ENCODE data around the gene ZBTB39. TPM values are rescaled to one million over a fixed set of nuclear protein-coding genes. Genes with fewer than 3 reads are reported as not detected.

Gene ZBTB39
- total and polyA plus RNA-seq, 2 experiments from 2014 or later: 1.8 to 6.4 TPM

GRCh38 chr12:56951582-56952339 is 54.6 kb downstream of the ZBTB39 start:
- no peaks in the 10 kb centered on the region for H3K79me2 ChIP-seq
- WGBS (ENCODE audit: low lambda C conversion rate, missing lambda C conversion rate): 90% methylated on average over 11 of the region's 11 CpGs
- no peaks in the 10 kb centered on the region for H3K9me3 ChIP-seq (ENCODE audit: low read depth)
- no peaks in the 10 kb centered on the region for H4K20me1 ChIP-seq (ENCODE audit: insufficient read depth, poor library complexity, severe bottlenecking)
- no peak for DNase-seq (ENCODE audit: low spot score)
- H3K9me2 ChIP-seq (replicated peaks; ENCODE audit: insufficient read depth): no peaks in the 10 kb centered on the region
- no peak overlapping the region for H3K4me3 ChIP-seq
- no peak overlapping the region for H3K4me2 ChIP-seq
- H3K27ac ChIP-seq: no peak overlapping the region
- H2AFZ ChIP-seq: no peak overlapping the region
- no peaks in the 10 kb centered on the region for H3K27me3 ChIP-seq
- TF ChIP-seq EZH2phosphoT487 (IDR thresholded peaks at IDR 0.05; ENCODE audit: low read depth, severe bottlenecking, unreplicated experiment): no peak
- TF ChIP-seq EZH2 (IDR thresholded peaks at IDR 0.05; ENCODE audit: borderline replicate concordance): no peak
- TF ChIP-seq CTCF (IDR thresholded peaks at IDR 0.05; ENCODE audit: poor library complexity): no peak
- no peaks in the 10 kb centered on the region for H3K4me1 ChIP-seq (ENCODE audit: insufficient read depth)
- no peaks in the 10 kb centered on the region for H3K36me3 ChIP-seq (replicated peaks; ENCODE audit: insufficient read depth, low read depth)

GRCh38 chr12:56948881-56949280 is 57.5 kb downstream of the ZBTB39 start:
- H3K27ac ChIP-seq: no peak overlapping the region
- no peaks in the 10 kb centered on the region for H3K4me1 ChIP-seq (ENCODE audit: insufficient read depth)
- TF ChIP-seq EZH2 (IDR thresholded peaks at IDR 0.05; ENCODE audit: borderline replicate concordance): no peak
- no peak for TF ChIP-seq CTCF (IDR thresholded peaks at IDR 0.05; ENCODE audit: poor library complexity)
- TF ChIP-seq EZH2phosphoT487 (IDR thresholded peaks at IDR 0.05; ENCODE audit: low read depth, severe bottlenecking, unreplicated experiment): no peak
- no peak for DNase-seq (ENCODE audit: low spot score)
- H3K27me3 ChIP-seq: no peaks in the 10 kb centered on the region
- no peak overlapping the region for H3K4me2 ChIP-seq
- H4K20me1 ChIP-seq (ENCODE audit: insufficient read depth, poor library complexity, severe bottlenecking): no peaks in the 10 kb centered on the region
- no peaks in the 10 kb centered on the region for H3K9me2 ChIP-seq (replicated peaks; ENCODE audit: insufficient read depth)
- no peaks in the 10 kb centered on the region for H3K36me3 ChIP-seq (replicated peaks; ENCODE audit: insufficient read depth, low read depth)
- WGBS (ENCODE audit: low lambda C conversion rate, missing lambda C conversion rate): 93% methylated on average over 2 of the region's 2 CpGs
- H3K79me2 ChIP-seq: no peaks in the 10 kb centered on the region
- H3K4me3 ChIP-seq: no peak overlapping the region
- peaks cover 1% of the 10 kb centered on the region for H3K9me3 ChIP-seq (ENCODE audit: low read depth)
- no peak overlapping the region for H2AFZ ChIP-seq

Other genes starting within 250 kb of the ZBTB39 start
- 2.7 and 3.4 TPM in 2 replicates for gene HSD17B6, start 243.2 kb downstream of the ZBTB39 start, total RNA-seq
- gene HSD17B6, start 243.2 kb downstream of the ZBTB39 start, polyA plus RNA-seq: 1.1 and 3.0 TPM in 2 replicates
- not detected in 2 replicates for gene SDR9C7, start 72.1 kb downstream of the ZBTB39 start, total RNA-seq
- gene SDR9C7, start 72.1 kb downstream of the ZBTB39 start, polyA plus RNA-seq: not detected in 2 replicates
- 1.7 TPM in 2 replicates for gene RDH16, start 48.9 kb downstream of the ZBTB39 start, total RNA-seq
- gene RDH16, start 48.9 kb downstream of the ZBTB39 start, polyA plus RNA-seq: 0.58 and 0.64 TPM in 2 replicates
- gene TAC3, start 10.0 kb upstream of the ZBTB39 start, total RNA-seq: 13.0 and 18.1 TPM in 2 replicates
- 113 and 167 TPM in 2 replicates for gene TAC3, start 10.0 kb upstream of the ZBTB39 start, polyA plus RNA-seq
- 28.3 and 29.2 TPM in 2 replicates for gene MYO1A, start 43.6 kb upstream of the ZBTB39 start, total RNA-seq
- 23.8 and 25.2 TPM in 2 replicates for gene MYO1A, start 43.6 kb upstream of the ZBTB39 start, polyA plus RNA-seq
- 8.3 and 9.3 TPM in 2 replicates for gene NEMP1, start 72.2 kb upstream of the ZBTB39 start, total RNA-seq
- 3.0 and 6.2 TPM in 2 replicates for gene NEMP1, start 72.2 kb upstream of the ZBTB39 start, polyA plus RNA-seq
- gene NAB2, start 82.6 kb upstream of the ZBTB39 start, total RNA-seq: 21.9 and 24.8 TPM in 2 replicates
- 12.3 and 12.9 TPM in 2 replicates for gene NAB2, start 82.6 kb upstream of the ZBTB39 start, polyA plus RNA-seq
- gene STAT6, start 104.8 kb upstream of the ZBTB39 start, total RNA-seq: 76.7 and 78.9 TPM in 2 replicates
- gene STAT6, start 104.8 kb upstream of the ZBTB39 start, polyA plus RNA-seq: 80.0 and 101 TPM in 2 replicates
- 48.5 and 76.8 TPM in 2 replicates for gene LRP1, start 121.9 kb upstream of the ZBTB39 start, total RNA-seq
- 47.8 and 57.6 TPM in 2 replicates for gene LRP1, start 121.9 kb upstream of the ZBTB39 start, polyA plus RNA-seq
- not detected in 2 replicates for gene LRP1-AS, start 141.1 kb upstream of the ZBTB39 start, total RNA-seq
- gene LRP1-AS, start 141.1 kb upstream of the ZBTB39 start, polyA plus RNA-seq: 0.59 TPM in 1 of 2 replicates, not detected in the other
- 0.52 and 1.1 TPM in 2 replicates for gene NXPH4, start 210.2 kb upstream of the ZBTB39 start, total RNA-seq
- gene NXPH4, start 210.2 kb upstream of the ZBTB39 start, polyA plus RNA-seq: 2.7 and 3.3 TPM in 2 replicates
- gene SHMT2, start 223.2 kb upstream of the ZBTB39 start, total RNA-seq: 168 and 193 TPM in 2 replicates
- 85.3 and 126 TPM in 2 replicates for gene SHMT2, start 223.2 kb upstream of the ZBTB39 start, polyA plus RNA-seq
- gene STAC3, start 244.6 kb upstream of the ZBTB39 start, total RNA-seq: 0.23 and 1.1 TPM in 2 replicates
- 0.49 and 0.83 TPM in 2 replicates for gene STAC3, start 244.6 kb upstream of the ZBTB39 start, polyA plus RNA-seq